Mammary microvascular endothelial cell (primary cell): ENCODE measurements around the gene PCDHA9. TPM values are rescaled to one million over a fixed set of nuclear protein-coding genes. Genes with fewer than 3 reads are reported as not detected.

Experiments used
- total RNA-seq: library from RNA; depleted of rRNA; stranded (reverse); fragments of >200 nt; gene quantifications from 2 replicates; pipeline ENCODE4 v1.2.3, GENCODE V29; 2015

The PCDHA9 gene, protein sequence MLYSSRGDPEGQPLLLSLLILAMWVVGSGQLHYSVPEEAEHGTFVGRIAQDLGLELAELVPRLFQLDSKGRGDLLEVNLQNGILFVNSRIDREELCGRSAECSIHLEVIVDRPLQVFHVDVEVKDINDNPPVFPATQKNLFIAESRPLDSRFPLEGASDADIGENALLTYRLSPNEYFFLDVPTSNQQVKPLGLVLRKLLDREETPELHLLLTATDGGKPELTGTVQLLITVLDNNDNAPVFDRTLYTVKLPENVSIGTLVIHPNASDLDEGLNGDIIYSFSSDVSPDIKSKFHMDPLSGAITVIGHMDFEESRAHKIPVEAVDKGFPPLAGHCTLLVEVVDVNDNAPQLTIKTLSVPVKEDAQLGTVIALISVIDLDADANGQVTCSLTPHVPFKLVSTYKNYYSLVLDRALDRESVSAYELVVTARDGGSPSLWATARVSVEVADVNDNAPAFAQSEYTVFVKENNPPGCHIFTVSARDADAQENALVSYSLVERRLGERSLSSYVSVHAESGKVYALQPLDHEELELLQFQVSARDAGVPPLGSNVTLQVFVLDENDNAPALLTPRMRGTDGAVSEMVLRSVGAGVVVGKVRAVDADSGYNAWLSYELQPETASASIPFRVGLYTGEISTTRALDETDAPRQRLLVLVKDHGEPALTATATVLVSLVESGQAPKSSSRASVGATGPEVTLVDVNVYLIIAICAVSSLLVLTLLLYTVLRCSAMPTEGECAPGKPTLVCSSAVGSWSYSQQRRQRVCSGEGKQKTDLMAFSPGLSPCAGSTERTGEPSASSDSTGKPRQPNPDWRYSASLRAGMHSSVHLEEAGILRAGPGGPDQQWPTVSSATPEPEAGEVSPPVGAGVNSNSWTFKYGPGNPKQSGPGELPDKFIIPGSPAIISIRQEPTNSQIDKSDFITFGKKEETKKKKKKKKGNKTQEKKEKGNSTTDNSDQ
- total RNA-seq, result 0.13 TPM in 1 of 2 replicates, not detected in the other

DNA sequence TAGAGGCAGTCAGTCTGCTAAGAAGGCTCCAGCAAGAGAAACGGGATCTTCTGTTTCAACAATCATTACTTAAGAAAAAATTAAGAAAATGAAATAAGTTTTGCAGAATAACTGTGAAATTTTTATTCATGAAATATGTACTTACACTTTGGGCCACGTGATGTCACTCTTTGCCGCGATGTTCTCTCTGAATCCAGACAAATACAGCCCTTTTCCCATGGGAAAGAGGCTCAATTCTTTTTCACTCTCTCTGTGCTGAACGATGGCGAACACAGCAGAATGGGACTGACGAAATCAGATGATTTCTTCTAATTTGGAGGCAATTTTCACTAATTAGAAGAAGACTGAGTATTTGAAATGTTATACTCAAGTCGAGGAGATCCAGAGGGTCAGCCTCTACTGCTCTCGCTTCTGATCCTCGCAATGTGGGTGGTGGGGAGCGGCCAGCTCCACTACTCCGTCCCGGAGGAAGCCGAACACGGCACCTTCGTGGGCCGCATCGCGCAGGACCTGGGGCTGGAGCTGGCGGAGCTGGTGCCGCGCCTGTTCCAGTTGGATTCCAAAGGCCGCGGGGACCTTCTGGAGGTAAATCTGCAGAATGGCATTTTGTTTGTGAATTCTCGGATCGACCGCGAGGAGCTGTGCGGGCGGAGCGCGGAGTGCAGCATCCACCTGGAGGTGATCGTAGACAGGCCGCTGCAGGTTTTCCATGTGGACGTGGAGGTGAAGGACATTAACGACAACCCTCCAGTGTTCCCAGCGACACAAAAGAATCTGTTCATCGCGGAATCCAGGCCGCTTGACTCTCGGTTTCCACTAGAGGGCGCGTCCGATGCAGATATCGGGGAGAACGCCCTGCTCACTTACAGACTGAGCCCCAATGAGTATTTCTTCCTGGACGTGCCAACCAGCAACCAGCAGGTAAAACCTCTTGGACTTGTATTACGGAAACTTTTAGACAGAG lies at the start of gene PCDHA9:
TSS of gene PCDHA9 (plus strand) at position 244 of the 964 bp plus-strand sequence. CDS start at position 358, 114 bp downstream.

DNA sequence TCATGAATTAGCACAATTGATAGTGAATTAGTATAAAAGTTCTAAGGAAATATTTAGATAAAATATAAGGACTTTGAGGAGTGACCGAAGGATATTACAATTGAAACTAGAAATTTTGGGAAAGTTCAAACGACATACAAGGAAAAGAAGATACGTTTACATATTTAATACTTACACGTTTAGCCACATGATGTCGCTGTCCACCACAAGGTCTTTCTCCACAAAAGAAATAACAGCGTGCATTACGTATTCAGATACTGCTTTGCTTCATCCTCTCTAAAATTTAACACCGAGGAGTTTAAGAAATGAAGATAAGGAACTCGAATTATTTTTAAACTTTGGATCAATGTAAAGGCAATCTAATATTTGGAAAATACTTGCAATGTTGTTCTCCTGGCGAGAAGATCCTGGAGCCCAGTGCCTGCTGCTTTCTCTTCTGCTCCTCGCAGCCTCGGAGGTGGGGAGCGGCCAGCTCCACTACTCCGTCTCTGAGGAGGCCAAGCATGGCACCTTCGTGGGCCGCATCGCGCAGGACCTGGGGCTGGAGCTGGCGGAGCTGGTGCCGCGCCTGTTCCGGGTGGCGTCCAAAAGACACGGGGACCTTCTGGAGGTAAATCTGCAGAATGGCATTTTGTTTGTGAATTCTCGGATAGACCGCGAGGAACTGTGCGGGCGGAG lies 47.2 kb upstream of the PCDHA9 start, which contains the start of gene PCDHA3:
TSS of gene PCDHA3 (plus strand) at position 242 of the 678 bp plus-strand sequence.

GRCh38 chr5:140806834-140807775 lies 41.1 kb upstream of the PCDHA9 start, which contains the start of gene PCDHA4:
TSS of gene PCDHA4 (plus strand) at chr5:140807068.

GRCh38 chr5:140821375-140822280 lies 26.6 kb upstream of the PCDHA9 start, which contains the start of gene PCDHA5:
TSS of gene PCDHA5 (plus strand) at chr5:140821613.

GRCh38 chr5:140827704-140828361 lies 20.3 kb upstream of the PCDHA9 start, which contains the start of gene PCDHA6:
TSS of gene PCDHA6 (plus strand) at chr5:140827960. CDS start at chr5:140828092, 132 bp downstream.

DNA sequence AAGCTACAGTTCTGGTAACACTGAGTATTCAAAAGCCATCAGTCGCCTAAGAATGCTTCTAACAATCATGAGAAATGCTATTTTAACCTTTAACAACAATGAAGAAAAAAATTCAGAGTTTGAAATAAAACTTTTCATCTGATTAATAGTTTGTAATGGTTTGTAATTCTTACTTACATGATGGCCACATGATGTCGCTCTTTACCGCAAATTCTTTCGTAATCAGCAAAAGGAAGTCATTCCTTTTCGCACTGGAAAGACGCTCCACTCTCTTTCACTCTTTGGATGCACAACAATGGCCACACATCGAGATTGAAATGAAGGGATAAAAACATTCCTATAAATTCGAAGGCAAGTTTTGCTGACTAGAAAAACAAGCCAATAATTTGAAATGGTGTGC lies 14.2 kb upstream of the PCDHA9 start, which contains the start of gene PCDHA7:
TSS of gene PCDHA7 (plus strand) at position 277 of the 400 bp plus-strand sequence. CDS start at position 392, 115 bp downstream.

DNA sequence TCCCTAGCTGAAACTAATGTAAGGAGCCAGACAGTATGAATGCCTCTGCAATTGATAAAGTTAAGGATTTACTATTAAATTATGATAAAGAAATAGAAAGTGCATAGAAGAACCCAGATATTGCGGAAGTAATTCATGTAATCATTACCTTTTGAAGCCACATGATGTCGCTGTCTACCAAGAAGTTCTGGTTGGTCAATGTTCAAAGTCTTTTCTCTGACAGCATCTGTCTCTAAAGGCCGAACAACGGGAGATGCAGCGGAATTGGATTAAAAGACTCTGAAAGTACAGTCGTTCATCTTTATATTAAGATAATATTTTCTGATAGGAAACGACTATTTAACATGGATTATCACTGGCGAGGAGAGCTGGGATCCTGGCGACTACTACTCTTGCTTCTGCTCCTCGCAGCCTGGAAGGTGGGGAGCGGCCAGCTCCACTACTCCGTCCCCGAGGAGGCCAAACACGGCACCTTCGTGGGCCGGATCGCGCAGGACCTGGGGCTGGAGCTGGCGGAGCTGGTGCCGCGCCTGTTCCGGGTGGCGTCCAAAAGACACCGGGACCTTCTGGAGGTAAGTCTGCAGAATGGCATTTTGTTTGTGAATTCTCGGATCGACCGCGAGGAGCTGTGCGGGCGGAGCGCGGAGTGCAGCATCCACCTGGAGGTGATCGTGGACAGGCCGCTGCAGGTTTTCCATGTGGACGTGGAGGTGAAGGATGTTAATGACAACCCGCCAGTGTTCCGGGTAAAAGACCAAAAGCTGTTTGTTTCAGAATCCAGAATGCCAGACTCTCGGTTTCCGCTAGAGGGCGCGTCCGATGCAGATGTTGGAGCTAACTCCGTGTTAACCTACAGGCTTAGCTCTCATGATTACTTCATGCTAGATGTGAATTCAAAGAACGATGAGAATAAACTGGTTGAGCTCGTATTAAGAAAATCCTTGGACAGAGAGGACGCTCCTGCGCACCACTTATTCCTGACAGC lies 6.9 kb upstream of the PCDHA9 start, which contains the start of gene PCDHA8:
TSS of gene PCDHA8 (plus strand) at position 210 of the 985 bp plus-strand sequence. CDS start at position 345, 135 bp downstream.

GRCh38 chr5:140855772-140856674 lies 7.8 kb downstream of the PCDHA9 start, which contains the start of gene PCDHA10:
TSS of gene PCDHA10 (plus strand) at chr5:140855897. CDS start at chr5:140856049, 152 bp downstream.

DNA sequence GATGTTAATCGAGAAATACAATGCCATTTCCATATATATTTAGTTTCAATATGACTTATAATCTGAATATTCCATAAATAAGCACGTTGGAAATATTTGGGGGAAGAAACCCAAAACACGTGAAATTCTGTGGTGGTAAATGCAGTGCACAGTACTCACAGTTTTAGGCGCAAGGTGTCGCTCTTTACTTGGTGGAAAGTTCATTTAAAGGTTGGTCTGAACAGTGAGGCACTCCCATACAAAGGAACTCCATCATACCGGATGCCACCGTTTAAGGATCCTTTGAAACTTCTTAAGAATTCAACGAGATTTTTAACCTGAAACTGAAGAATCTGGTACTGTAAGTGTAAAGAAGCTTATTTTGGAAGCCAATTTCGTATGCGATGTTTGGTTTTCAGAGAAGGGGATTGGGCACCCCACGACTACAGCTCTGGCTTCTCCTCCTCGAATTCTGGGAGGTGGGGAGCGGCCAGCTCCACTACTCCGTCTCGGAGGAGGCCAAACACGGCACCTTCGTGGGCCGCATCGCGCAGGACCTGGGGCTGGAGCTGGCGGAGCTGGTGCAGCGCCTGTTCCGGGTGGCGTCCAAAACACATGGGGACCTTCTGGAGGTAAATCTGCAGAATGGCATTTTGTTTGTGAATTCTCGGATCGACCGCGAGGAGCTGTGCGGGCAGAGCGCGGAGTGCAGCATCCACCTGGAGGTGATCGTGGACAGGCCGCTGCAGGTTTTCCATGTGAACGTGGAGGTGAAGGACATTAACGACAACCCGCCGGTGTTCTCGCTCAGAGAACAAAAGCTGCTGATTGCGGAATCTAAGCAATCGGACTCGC lies 20.8 kb downstream of the PCDHA9 start, which contains the start of gene PCDHA11:
TSS of gene PCDHA11 (plus strand) at position 237 of the 834 bp plus-strand sequence. CDS start at position 384, 147 bp downstream.

GRCh38 chr5:140875085-140876065 lies 27.2 kb downstream of the PCDHA9 start, which contains the start of gene PCDHA12:
TSS of gene PCDHA12 (plus strand) at chr5:140875308. CDS start at chr5:140875473, 165 bp downstream.

DNA sequence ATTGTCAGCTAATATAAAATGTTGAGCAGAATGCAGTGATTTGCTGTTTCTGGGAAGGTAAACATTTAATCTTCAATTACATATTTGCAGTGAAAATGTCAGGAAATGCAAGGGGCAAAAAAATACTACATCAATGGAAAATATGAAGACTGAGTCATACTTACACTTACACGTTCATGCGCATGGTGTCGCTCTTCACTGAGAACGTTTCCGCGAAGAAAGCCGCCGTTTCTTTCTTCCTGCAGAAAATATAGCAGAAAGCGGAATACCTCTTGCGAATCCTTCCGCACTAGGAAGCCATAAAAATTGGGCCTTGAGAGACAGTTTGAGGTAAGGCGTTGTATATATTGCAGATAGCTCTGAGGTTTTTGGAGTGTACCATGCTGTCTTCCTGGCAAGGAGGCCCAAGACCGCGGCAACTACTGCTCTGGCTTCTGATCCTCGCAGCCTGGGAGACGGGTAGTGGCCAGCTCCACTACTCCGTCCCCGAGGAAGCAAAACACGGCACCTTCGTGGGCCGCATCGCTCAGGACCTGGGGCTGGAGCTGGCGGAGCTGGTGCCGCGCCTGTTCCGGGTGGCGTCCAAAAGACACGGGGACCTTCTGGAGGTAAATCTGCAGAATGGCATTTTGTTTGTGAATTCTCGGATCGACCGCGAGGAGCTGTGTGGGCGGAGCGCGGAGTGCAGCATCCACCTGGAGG lies 33.9 kb downstream of the PCDHA9 start, which contains the start of gene PCDHA13:
TSS of gene PCDHA13 (plus strand) at position 236 of the 702 bp plus-strand sequence. CDS start at position 381, 145 bp downstream.

